ENCODE measurements around the gene PIGBOS1.
"Not testable (repeated sequence)": the region's sequence is repeated elsewhere in the genome, so short reads cannot be mapped to it uniquely, and the experiment has no call there.

Gene PIGBOS1

GRCh38 chr15:55290528-55291057, 28.3 kb downstream of the PIGBOS1 start:
- peak; percentile 79 for DNase-seq (ENCODE audit: low spot score)

GRCh38 chr15:55289746-55290527, 29.0 kb downstream of the PIGBOS1 start, which contains the start of gene RAB27A:
TSS of gene RAB27A (minus strand) at chr15:55289813. CDS start at chr15:55234934, 54,879 bp downstream.
- peak; percentile 14 for DNase-seq (ENCODE audit: low spot score)

GRCh38 chr15:55289011-55289745, 29.7 kb downstream of the PIGBOS1 start:
- DNase-seq (ENCODE audit: low spot score), result no peak

- DNase-seq (ENCODE audit: low spot score), result no peak
Observed at GRCh38 chr15:55288006-55288717, 30.8 kb downstream of the PIGBOS1 start.

GRCh38 chr15:55286442-55287189, 32.3 kb downstream of the PIGBOS1 start:
- DNase-seq (ENCODE audit: low spot score), result not testable (repeated sequence)

GRCh38 chr15:55284426-55284825, 34.5 kb downstream of the PIGBOS1 start:
- DNase-seq (ENCODE audit: low spot score), result no peak

GRCh38 chr15:55283379-55284147, 35.4 kb downstream of the PIGBOS1 start:
- DNase-seq (ENCODE audit: low spot score), result no peak

- DNase-seq (ENCODE audit: low spot score), result no peak
Observed at GRCh38 chr15:55282284-55282833, 36.6 kb downstream of the PIGBOS1 start.

GRCh38 chr15:55281517-55282228, 37.2 kb downstream of the PIGBOS1 start:
- no peak for DNase-seq (ENCODE audit: low spot score)

- not testable (repeated sequence) for DNase-seq (ENCODE audit: low spot score)
Observed at GRCh38 chr15:55280589-55280988, 38.3 kb downstream of the PIGBOS1 start.

- no peak for DNase-seq (ENCODE audit: low spot score)
Observed at GRCh38 chr15:55279746-55280351, 39.1 kb downstream of the PIGBOS1 start.

GRCh38 chr15:55279100-55279745, 39.7 kb downstream of the PIGBOS1 start:
- no peak for DNase-seq (ENCODE audit: low spot score)

GRCh38 chr15:55277715-55278114, 41.2 kb downstream of the PIGBOS1 start:
- no peak for DNase-seq (ENCODE audit: low spot score)

- no peak for DNase-seq (ENCODE audit: low spot score)
Observed at GRCh38 chr15:55277116-55277564, 41.8 kb downstream of the PIGBOS1 start.

GRCh38 chr15:55276324-55276723, 42.6 kb downstream of the PIGBOS1 start:
- no peak for DNase-seq (ENCODE audit: low spot score)

GRCh38 chr15:55270291-55270690, 48.6 kb downstream of the PIGBOS1 start:
- no peak for DNase-seq (ENCODE audit: low spot score)

- DNase-seq (ENCODE audit: low spot score), result no peak
Observed at GRCh38 chr15:55268176-55268695, 50.7 kb downstream of the PIGBOS1 start.

GRCh38 chr15:55267401-55268175, 51.3 kb downstream of the PIGBOS1 start:
- no peak for DNase-seq (ENCODE audit: low spot score)

Data from NAMALWA (cell line).